ENCODE measurements around the gene WWOX. TPM values are rescaled to one million over a fixed set of nuclear protein-coding genes. Genes with fewer than 3 reads are reported as not detected.

Gene WWOX
- total and polyA plus RNA-seq, 2 donors (not counting 3 experiments of a cell fraction or from before 2014, with no cell fraction given) = 6.2 to 12.5 TPM

GRCh38 chr16:79074951-79075350 is 975.5 kb downstream of the WWOX start:
- FAIRE-seq (no peak), DNase-seq (ENCODE audit: low read depth, low spot score) (no peak)
- Histone ChIP-seq H2AFZ (ENCODE audit: low read depth, low read length) (no peak overlapping the region), H3K4me1 (ENCODE audit: control insufficient read depth, extremely low read depth, insufficient read depth, low read length) (no peaks in the 10 kb centered on the region), H3K4me2 (ENCODE audit: insufficient read depth, low read length) (no peak overlapping the region), H3K79me2 (ENCODE audit: control insufficient read depth, insufficient read depth, low read length) (no peaks in the 10 kb centered on the region), H3K9me3 (replicated peaks; ENCODE audit: control insufficient read depth, insufficient read depth, low read length) (no peaks in the 10 kb centered on the region), H3K27ac (ENCODE audit: insufficient read depth, low read depth, low read length) (no peak overlapping the region), H3K4me3 (replicated peaks in 1 of 3; ENCODE audit: insufficient read depth in 1 of 3, low read depth in 1 of 3, low read length in 3 of 3) (no peak overlapping the region), H3K9ac (replicated peaks; ENCODE audit: extremely low read depth, insufficient read depth, low read length) (no peak overlapping the region), H4K20me1 (replicated peaks; ENCODE audit: control insufficient read depth, extremely low read depth, insufficient read depth, low read length) (no peaks in the 10 kb centered on the region), H3K9me1 (replicated peaks; ENCODE audit: control insufficient read depth, extremely low read depth, insufficient read depth, low read length) (no peaks in the 10 kb centered on the region), H3K27me3 (ENCODE audit: control insufficient read depth in 2 of 2, insufficient read depth in 2 of 2, low read length in 2 of 2) (no peaks in the 10 kb centered on the region), H3K36me3 (ENCODE audit: control insufficient read depth in 2 of 2, extremely low read depth in 1 of 2, insufficient read depth in 2 of 2, low read length in 2 of 2) (no peaks in the 10 kb centered on the region)
- POLR2A ChIA-PET = no interaction called here
- TF ChIP-seq MAX (IDR thresholded peaks at IDR 0.05; ENCODE audit: insufficient read depth, insufficient read length) = no peak
- TF ChIP-seq JUN (IDR thresholded peaks at IDR 0.05; ENCODE audit: borderline replicate concordance, insufficient read depth, insufficient read length, low read depth) = no peak
- no peak for TF ChIP-seq FOS (IDR thresholded peaks at IDR 0.05; ENCODE audit: borderline replicate concordance, insufficient read depth, low read length)
- no peak for TF ChIP-seq GATA2 (IDR thresholded peaks at IDR 0.05; ENCODE audit: insufficient read depth, insufficient read length, low read depth, low read length)
- no peak for TF ChIP-seq POLR2AphosphoS5 (IDR thresholded peaks at IDR 0.05; ENCODE audit: insufficient read depth, low read depth, low read length)
- no peak for TF ChIP-seq POLR2A (IDR thresholded peaks at IDR 0.05; ENCODE audit: low read depth, low read length)
- no peak for TF ChIP-seq CTCF (IDR thresholded peaks at IDR 0.05; ENCODE audit: extremely low read depth in 1 of 2, insufficient read depth in 1 of 2, low read depth in 1 of 2, low read length in 2 of 2)
- no peak for TF ChIP-seq EZH2 (IDR thresholded peaks at IDR 0.05; ENCODE audit: borderline replicate concordance, low read depth, low read length, severe bottlenecking)
- no peak for TF ChIP-seq MYC (IDR thresholded peaks at IDR 0.05; ENCODE audit: low read depth, low read length)
- intact Hi-C loops (cut with micrococcal nuclease) (no loop called here), dilution Hi-C loops (cut with MboI; ENCODE audit: extremely low pct_ligation_motif_present, low sequenced_read_pairs) (no loop called here)
- CTCF ChIA-PET = no interaction called here
- no TSS peak for BruUV-seq (replicated peaks)
